ENCODE results near the gene OR4E1. TPM values are rescaled to one million over a fixed set of nuclear protein-coding genes. Genes with fewer than 3 reads are reported as not detected.
"Not testable (repeated sequence)": the region's sequence is repeated elsewhere in the genome, so short reads cannot be mapped to it uniquely, and the experiment has no call there.

OR4E1 gene
- total and polyA plus RNA-seq, 4 donors = not detected

- H3K9ac ChIP-seq (ENCODE audit: insufficient read depth in 1 of 2, low read length in 2 of 2) = no peak overlapping the region
- no peak for TF ChIP-seq CTCF (IDR thresholded peaks at IDR 0.05; ENCODE audit: control extremely low read depth, extremely low read depth)
- DNase-seq (peak in 1 of 3 donors; percentile 38), ATAC-seq (ENCODE audit: insufficient read depth, low FRiP score) (no peak)
- H3K27ac ChIP-seq (ENCODE audit: low read depth in 1 of 2, low read length in 1 of 2) = no peak overlapping the region
- no peaks in the 10 kb centered on the region for H3K27me3 ChIP-seq (ENCODE audit: control insufficient read depth in 3 of 3, insufficient read depth in 3 of 3, low read length in 2 of 3)
- WGBS, 2 donors = 28 to 30% methylated on average over 3 of the region's 3 CpGs
- no peak overlapping the region for H3K4me3 ChIP-seq
- H3K9me3 ChIP-seq (ENCODE audit: control insufficient read depth in 4 of 4, insufficient read depth in 3 of 4, low read length in 3 of 4) = no peaks in the 10 kb centered on the region
- H3K4me1 ChIP-seq (ENCODE audit: control insufficient read depth in 5 of 5, insufficient read depth in 5 of 5, low read length in 5 of 5) = no peaks in the 10 kb centered on the region
- no peaks in the 10 kb centered on the region for H3K36me3 ChIP-seq (ENCODE audit: control insufficient read depth in 4 of 4, insufficient read depth in 4 of 4, low read length in 4 of 4)
These were observed 42.5 kb downstream of the OR4E1 start for GRCh38 chr14:21631084-21631483.

GRCh38 chr14:21630503-21630902 lies 43.1 kb downstream of the OR4E1 start:
- H3K4me1 ChIP-seq (ENCODE audit: control insufficient read depth in 5 of 5, insufficient read depth in 5 of 5, low read length in 5 of 5) = not testable (repeated sequence)
- 96 to 100% methylated on average over 1 of the region's 1 CpG for whole genome bisulfite sequencing, 2 donors

GRCh38 chr14:21626491-21627230 lies 47.0 kb downstream of the OR4E1 start:
- WGBS, 2 donors = 65 to 78% methylated on average over 3 of the region's 3 CpGs
- Histone ChIP-seq H3K9ac (ENCODE audit: insufficient read depth in 1 of 2, low read length in 2 of 2) (no peak overlapping the region), H3K4me3 (no peak overlapping the region), H3K36me3 (ENCODE audit: control insufficient read depth in 4 of 4, insufficient read depth in 4 of 4, low read length in 4 of 4) (no peaks in the 10 kb centered on the region), H3K27me3 (ENCODE audit: control insufficient read depth in 3 of 3, insufficient read depth in 3 of 3, low read length in 2 of 3) (no peaks in the 10 kb centered on the region), H3K9me3 (ENCODE audit: control insufficient read depth in 4 of 4, insufficient read depth in 3 of 4, low read length in 3 of 4) (no peaks in the 10 kb centered on the region), H3K27ac (ENCODE audit: low read depth in 1 of 2, low read length in 1 of 2) (no peak overlapping the region), H3K4me1 (ENCODE audit: control insufficient read depth in 5 of 5, insufficient read depth in 5 of 5, low read length in 5 of 5) (no peaks in the 10 kb centered on the region)
- no peak for TF ChIP-seq CTCF (IDR thresholded peaks at IDR 0.05; ENCODE audit: control extremely low read depth, extremely low read depth)
- ATAC-seq (ENCODE audit: insufficient read depth, low FRiP score) = no peak
- DNase-seq = no peak

More at GRCh38 chr14:21630503-21630902, 43.1 kb downstream of the OR4E1 start:
- not testable (repeated sequence) for ATAC-seq (ENCODE audit: insufficient read depth, low FRiP score); H3K4me3 ChIP-seq; H3K27me3 ChIP-seq (ENCODE audit: control insufficient read depth in 3 of 3, insufficient read depth in 3 of 3, low read length in 2 of 3); DNase-seq; H3K27ac ChIP-seq (ENCODE audit: low read depth in 1 of 2, low read length in 1 of 2); H3K9me3 ChIP-seq (ENCODE audit: control insufficient read depth in 4 of 4, insufficient read depth in 3 of 4, low read length in 3 of 4); H3K36me3 ChIP-seq (ENCODE audit: control insufficient read depth in 4 of 4, insufficient read depth in 4 of 4, low read length in 4 of 4); H3K9ac ChIP-seq (ENCODE audit: insufficient read depth in 1 of 2, low read length in 2 of 2)

Small RNA genes within 50 kb of the gene (small RNA-seq; reads per million reads assigned to genes)
- not detected for gene AC243972.3 (ENCODE audit: low replicate concordance)

Other genes starting within 250 kb of the OR4E1 start
- 10 to 100 TPM; 71.6 to 79.6 TPM for gene CHD8, start 217.7 kb downstream of the OR4E1 start, total RNA-seq
- gene CHD8, start 217.7 kb downstream of the OR4E1 start, polyA plus RNA-seq = 10 to 100 TPM; 26.6 to 28.8 TPM
- gene RAB2B, start 196.9 kb downstream of the OR4E1 start, total RNA-seq = 10 to 100 TPM; 22.3 to 42.7 TPM
- gene RAB2B, start 196.9 kb downstream of the OR4E1 start, polyA plus RNA-seq = 10 to 100 TPM; 14.8 to 18.5 TPM
- 10 to 100 TPM; 42.8 to 82.9 TPM for gene TOX4, start 196.6 kb downstream of the OR4E1 start, total RNA-seq
- 10 to 100 TPM; 16.4 to 41.3 TPM for gene TOX4, start 196.6 kb downstream of the OR4E1 start, polyA plus RNA-seq
- gene METTL3, start 162.5 kb downstream of the OR4E1 start, total RNA-seq = 10 to 100 TPM; 40.9 to 77.2 TPM
- 10 to 100 TPM; 34.6 to 47.8 TPM for gene METTL3, start 162.5 kb downstream of the OR4E1 start, polyA plus RNA-seq
- gene SALL2, start 147.5 kb downstream of the OR4E1 start, total RNA-seq = 10 to 100 TPM in 1 of 2 donors, 1 to 10 TPM in 1; 10.0 to 10.2 TPM
- gene SALL2, start 147.5 kb downstream of the OR4E1 start, polyA plus RNA-seq = 1 to 10 TPM; 2.9 to 6.1 TPM
- gene OR10G3, start 93.7 kb downstream of the OR4E1 start, total RNA-seq = not detected
- gene OR10G3, start 93.7 kb downstream of the OR4E1 start, polyA plus RNA-seq = not detected
- not detected for gene OR10G2, start 38.9 kb downstream of the OR4E1 start, total RNA-seq
- gene OR10G2, start 38.9 kb downstream of the OR4E1 start, polyA plus RNA-seq = not detected
- gene OR4E2, start 20.0 kb downstream of the OR4E1 start, total RNA-seq = not detected
- gene OR4E2, start 20.0 kb downstream of the OR4E1 start, polyA plus RNA-seq = not detected